NCI-H524 (cell line): ENCODE measurements around the gene STRIP1.
"Not testable (repeated sequence)": the region's sequence is repeated elsewhere in the genome, so short reads cannot be mapped to it uniquely, and the experiment has no call there.

Experiments used
- DNase-seq, 2 experiments: peaks; one replicate each; lab custom pipeline; 2025; lab: John Stamatoyannopoulos, UW

Gene STRIP1

DNA sequence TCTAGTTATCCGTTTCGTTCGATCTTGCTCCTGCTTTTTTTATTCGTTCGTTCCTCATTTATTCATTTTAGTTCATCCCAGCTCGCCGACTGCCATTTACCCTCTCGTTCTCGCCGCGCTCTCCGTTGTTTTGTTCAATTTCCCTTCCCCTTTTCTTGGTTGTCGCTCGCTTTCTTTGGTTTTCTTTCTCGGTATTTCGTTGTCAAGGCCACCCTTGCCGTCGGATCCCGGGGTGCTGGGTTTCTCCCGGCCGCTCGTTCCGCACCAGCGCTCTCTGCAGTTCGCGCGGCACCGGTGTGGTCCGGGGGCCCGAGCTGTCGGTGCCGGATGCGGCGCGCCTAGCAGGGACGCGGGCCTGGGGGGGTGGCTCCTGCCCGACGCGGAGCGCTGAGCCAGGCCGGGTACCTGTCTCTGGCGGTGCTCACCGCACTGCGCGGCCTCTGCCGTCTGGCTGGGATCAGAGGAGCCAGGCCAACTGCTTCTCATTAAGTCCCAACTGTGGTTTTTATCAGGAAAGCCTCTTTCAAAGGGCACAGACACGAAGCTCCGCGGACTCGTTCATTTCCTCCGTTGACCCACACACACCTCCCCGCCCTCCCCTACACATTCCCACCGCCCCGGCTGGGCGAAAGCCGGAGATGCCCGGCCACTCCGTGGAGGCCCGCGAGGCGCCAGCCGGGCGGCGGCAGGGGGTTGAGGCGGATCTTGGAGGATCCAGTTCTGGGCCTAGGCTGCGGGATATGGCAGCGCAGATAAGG lies 34.4 kb downstream of the STRIP1 start:
- no peak for DNase-seq

GRCh38 chr1:110069404-110070281 lies 35.2 kb downstream of the STRIP1 start:
- DNase-seq: no peak

GRCh38 chr1:110070282-110070669 lies 35.9 kb downstream of the STRIP1 start:
- no peak for DNase-seq

DNA sequence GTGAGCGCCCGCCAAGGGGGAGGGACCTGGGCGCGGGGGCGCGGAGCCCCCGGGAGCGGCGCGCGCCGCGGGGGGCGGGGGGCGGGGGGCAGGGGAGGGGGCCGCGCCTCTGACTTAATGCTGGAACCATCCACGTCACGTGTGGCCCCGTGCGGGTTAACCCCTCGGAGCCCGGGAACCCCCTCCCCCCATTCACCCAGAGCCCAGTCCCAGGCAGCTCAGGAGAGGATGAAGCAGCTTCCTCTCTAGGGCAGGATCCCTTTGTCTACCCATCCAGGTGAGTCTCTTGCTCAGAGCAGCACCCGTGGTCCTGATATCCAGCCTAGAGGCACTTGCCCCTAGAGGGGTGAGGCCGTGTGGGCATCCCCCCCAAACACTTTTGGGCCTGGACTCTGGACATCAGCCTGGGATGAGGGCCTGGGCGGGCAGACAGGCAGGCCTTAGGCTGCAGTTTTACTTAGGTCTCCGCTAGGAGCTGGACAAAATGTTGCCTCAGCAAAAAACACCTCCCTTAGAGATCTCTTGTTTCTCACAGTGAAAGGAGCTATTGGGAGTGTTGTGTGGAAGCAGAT lies 36.3 kb downstream of the STRIP1 start, which contains the start of gene ALX3:
Gene ALX3, minus strand, starts transcription at position 2 of the 572 bp plus-strand sequence. CDS start 60 bp downstream, outside the sequence.
- no peak for DNase-seq

DNA sequence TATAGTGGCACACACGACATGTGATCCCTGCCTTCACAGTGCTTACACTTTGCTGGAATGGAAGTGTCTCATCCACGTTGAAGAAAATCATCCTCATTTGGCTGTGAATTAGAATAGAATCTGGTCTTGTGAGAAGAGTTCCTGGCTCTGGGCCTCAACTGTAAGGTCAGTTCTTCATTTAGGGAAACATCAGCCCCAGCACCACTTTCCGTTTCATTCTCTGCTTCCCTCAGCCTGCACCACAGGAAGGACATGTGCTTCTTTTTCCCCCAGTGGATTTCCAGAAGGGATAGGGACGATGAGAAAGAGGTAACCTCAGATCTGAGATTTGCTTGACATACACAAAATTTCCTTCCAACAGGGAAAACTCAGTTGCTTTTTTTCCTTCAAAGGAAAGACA lies 39.7 kb downstream of the STRIP1 start:
- DNase-seq: no peak

- DNase-seq: no peak
Observed at GRCh38 chr1:110076789-110077500, 42.5 kb downstream of the STRIP1 start.

DNA sequence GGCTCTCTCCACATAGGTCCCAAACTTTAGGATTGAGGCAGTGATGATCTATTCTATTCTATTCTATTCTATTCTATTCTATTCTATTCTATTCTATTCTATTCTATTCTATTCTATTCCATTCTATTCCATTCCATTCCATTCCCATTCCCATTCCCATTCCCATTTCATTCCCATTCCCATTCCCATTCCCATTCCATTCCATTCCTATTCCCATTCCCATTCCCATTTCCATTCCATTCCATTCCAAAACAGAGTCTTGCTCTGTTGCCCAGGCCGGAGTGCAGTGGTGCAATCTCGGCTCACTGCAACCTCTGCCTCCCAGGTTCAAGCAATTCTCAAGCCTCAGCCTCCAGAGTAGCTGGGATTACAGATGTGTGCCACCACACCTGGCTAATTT lies 45.6 kb downstream of the STRIP1 start:
- not testable (repeated sequence) for DNase-seq

- DNase-seq: no peak
Observed at GRCh38 chr1:110081061-110081460, 46.6 kb downstream of the STRIP1 start.

DNA sequence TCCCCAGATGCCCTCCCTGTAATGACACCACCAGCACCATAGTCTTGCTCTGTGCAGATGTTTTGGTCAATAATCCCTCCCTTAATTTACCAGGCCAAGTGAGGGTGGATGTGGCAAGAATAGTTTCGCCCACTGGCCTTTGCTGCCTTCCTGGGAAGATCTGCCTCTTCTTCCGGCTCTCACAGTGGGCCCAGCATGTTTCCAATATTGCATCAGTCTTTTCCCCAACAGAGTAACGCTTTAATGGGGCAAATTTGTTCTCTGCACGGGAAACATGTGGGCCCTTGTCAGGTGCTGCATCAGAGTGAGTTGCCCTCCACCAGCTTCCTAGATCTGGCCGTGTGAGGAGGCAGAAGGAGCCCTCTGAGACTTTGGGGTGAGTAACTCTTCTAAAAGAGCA lies 48.1 kb downstream of the STRIP1 start:
- no peak for DNase-seq

GRCh38 chr1:110083061-110083865 lies 48.8 kb downstream of the STRIP1 start:
- no peak for DNase-seq

DNA sequence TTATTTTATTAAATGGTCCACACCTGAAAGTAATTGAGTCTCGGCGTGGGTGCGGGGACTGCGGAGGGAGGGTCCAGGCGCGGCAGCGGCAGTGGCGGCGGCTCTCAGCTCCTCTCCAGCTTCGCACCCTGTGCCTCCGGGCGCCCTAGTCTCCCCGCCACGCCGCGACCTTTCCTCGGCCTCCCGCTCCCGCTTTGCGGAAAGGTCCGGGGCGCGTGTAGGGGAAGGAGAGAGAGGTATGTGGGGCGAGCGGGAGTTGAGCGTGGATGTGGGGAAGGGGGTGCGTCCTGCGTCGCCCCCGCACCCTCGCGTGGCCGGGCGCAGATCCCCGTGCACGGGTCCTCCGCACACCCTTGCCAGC lies 49.4 kb downstream of the STRIP1 start:
- no peak for DNase-seq

GRCh38 chr1:110084227-110085078 lies 50.0 kb downstream of the STRIP1 start:
- DNase-seq: no peak

GRCh38 chr1:110085671-110086070 lies 51.2 kb downstream of the STRIP1 start:
- DNase-seq: no peak

DNA sequence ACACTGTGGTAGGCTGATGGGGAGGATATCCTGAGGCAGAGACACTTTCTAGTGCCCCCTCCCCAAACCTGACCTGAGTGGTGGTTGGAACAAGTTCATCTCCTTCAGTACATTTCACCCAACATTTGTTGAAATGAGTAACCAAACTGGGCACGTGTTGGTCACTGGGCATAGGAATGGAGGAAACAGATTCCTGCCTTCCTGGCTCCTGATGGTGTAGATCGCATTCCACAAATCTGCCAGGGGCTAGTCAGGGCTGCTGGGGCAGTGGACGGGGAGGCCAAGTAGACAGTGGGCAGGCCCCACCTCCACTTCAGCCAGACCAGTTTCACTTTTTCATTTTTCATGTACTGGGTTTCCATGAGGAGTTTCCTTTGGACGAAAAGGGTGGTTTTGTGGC lies 52.5 kb downstream of the STRIP1 start:
- no peak for DNase-seq

DNA sequence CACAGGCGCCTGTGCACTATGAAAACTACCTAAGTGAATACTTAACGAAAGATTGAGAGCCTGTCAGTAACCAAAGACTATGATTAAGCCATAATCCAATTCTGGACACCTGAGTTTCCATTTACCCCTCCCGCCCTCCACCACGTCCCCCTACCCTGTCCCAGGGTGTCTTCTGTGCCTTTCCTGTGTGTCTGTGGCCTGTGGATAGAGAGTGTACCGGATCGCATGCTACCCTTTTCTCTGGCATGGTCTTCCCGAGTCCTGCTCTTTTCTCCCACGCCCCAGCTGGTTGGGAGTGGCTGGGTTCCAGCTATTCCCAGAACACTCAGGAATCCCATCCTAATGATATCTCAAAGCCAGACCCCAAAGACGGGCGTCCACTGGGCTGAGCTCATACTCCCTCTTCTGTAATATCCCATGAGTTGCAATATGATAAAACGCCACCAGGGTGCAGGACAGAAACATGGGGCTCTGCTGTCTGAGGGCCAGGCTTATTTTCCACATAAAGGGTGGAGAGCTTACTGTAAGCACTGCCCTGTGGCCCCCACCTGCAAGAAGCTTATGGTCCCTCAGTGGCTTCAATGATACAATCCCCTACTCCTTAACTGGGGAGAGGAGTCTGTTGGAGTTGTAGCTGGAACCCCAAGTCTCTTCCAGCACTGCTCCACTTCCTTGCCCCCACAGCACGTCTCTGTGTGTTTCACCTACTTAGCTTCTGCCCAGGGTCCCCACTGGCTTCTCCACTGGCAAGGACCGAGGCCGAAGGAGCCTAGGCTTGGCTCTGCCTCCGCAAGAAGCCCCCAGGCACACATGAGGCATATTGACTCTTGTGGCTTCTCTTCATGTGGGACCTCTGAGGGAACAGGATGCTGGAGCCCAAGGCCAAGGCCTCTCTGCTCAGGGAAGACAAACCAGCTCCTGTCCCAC lies 53.7 kb downstream of the STRIP1 start:
- DNase-seq: peak; percentile 6 to 55

DNA sequence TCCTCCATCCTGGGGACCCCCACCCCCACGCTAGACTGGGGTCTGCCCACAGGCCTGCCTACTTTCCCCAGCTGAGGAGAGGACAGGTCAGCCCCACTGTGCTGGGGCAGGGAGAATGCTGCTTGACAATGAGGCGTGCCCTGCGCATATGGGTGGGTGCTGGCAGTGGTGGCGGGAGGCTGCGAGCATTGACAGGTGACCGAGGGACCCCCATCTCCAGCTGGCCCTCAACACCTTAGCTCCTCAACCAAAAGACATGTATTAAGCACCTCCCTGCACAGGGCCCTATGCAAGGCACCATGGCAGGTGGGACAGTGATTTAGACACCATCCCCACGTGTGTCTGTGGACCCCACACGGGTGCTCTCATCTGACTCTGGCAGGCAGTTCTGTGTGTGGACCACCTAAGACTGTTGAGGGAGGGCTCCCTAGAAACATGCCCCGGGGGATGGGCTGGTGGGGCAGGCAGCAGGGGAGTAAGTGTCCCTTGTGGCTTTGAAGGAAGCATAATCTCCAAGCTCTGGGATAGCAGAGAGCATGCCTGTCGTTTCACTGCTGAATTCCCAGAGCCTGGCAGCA lies 54.4 kb downstream of the STRIP1 start:
- no peak for DNase-seq

DNA sequence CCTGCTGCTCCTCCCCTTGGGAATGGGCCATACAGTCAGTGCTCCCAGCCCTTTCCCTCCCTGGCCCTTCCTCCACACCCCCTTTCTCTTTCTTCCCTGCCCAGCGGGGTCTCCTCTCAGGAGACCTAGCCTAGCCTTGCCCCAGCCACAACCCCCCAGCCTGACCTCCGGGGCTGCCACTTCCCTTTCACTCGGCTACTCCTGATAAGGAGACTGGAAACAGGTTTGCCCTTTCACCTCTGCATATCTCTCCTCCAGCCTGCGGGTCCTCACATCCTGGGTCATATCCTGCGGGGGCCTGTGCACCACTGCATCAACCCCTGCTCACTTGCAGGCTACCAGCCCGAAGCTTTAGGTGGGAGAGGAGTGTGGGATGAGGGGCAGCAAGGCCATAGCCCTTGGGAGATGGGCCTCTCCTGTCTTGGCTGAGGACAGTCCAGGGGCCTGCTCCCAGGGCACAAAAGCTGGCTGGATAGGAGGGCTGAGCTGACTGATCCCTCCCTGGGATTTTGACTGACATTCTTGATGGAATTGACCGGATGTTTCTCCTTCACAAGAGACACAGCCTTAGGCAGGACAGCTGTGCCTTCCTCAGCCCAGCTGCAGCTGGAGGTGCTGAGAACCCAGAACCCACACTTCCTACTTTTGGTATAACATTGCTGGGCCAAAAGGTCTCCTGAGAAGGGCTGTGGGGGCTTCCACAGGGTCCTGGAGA lies 55.3 kb downstream of the STRIP1 start:
- DNase-seq: no peak

GRCh38 chr1:110091381-110091780 lies 57.0 kb downstream of the STRIP1 start:
- DNase-seq: no peak
